GM19035 (cell line): ENCODE results near the gene KIAA1328.
"Not testable (repeated sequence)": the region's sequence is repeated elsewhere in the genome, so short reads cannot be mapped to it uniquely, and the experiment has no call there.

Source experiments
- ATAC-seq: cut with Tn5 transposase; IDR thresholded peaks from one replicate; pipeline ENCODE4 v1.9.1; 2021; ENCODE audit not compliant: unreplicated experiment

The KIAA1328 gene

DNA sequence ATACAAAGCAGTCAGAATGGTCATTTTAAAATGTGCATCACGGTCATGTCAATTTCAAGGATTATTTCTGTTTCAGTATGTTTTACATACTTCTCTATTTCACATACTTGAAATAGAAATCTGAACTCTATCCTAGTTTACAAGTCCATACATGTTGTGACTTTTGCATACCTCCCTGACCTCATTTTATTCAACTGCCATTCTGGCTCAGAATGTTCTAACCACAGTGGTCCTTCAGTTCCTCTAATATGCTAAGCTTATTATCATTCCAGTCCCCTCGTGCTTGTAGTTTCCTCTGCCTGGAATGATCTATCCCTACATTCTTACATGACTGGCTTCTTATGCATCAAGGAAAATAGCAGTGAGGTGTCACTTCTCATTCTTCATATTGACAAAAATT, 295.6 kb downstream of the KIAA1328 start:
- no peak for ATAC-seq

DNA sequence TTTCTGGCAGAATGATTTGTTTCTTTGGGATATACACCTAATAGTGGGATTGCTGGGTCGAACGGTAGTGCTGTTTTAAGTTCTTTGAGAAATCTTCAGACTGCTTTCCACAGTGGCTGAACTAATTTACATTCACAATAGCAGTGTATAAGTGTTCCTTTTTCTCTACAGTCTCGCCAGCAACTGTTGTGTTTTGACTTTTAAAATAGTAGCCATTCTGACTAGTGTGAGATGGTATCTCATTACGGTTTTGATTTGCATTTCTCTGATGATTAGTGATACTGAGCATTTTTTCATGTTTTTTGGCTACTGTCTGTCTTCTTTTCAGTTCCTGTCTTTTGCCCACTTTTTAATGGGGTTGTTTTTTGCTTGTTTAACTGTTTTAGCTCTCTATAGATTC, 306.2 kb downstream of the KIAA1328 start:
- no peak for ATAC-seq

DNA sequence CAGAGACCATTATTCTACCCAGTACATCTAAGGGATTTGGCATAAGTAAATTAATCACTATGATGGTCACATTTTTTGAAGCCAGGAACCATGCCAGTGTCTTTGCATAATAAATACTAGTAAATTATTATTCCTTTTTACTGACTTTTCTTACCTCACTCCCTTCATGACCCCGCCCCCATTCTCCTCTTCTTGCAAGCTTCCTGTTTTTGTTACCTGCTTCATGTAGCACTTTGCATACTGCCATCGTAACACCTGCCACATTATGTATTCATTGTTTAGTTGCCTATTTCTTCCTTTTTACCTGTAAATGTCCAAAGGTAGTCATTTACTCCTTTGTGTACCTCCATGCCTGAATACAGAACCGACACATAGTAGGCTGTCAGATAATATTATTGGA, 309.5 kb downstream of the KIAA1328 start:
- ATAC-seq: no peak

DNA sequence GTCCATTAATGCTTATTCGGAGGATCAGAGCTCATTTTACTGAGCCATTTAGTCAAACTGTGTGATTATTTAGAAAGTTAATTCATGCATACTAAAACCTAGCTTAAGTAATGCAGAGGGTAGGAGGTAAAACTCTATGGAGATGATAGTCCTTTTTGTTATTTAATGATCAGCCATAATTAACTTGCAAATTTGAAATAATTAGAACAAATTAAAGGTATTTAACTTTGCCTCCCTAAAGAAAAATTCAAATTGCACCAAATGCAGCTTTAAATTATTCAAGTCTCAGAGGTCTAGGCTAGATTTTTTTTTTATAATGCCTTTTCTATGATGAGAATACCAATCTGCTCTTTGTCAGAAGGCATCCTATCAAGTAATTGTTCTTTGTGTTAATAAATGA, 310.9 kb downstream of the KIAA1328 start:
- no peak for ATAC-seq

DNA sequence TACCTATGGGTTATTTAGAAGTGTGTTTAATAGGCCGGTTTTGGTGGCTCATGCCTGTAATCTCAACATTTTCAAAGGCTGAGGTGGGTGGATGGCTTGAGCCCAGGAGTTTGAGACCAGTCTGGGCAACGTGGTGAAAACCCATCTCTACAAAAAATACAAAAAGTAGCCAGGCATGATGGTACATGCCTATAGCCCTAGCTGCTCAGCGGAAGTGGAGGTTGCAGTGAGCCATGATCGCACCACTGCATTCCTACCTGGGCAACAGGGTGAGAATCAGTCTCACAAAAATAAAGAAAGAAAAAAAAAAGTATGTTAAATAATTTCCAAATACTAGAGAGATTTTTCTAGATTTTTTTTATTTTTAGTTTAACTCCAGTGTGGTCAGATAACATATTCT, 316.0 kb downstream of the KIAA1328 start:
- no peak for ATAC-seq

GRCh38 chr18:37156330-37156942, 327.5 kb downstream of the KIAA1328 start:
- no peak for ATAC-seq

GRCh38 chr18:37160038-37160820, 331.3 kb downstream of the KIAA1328 start:
- no peak for ATAC-seq

DNA sequence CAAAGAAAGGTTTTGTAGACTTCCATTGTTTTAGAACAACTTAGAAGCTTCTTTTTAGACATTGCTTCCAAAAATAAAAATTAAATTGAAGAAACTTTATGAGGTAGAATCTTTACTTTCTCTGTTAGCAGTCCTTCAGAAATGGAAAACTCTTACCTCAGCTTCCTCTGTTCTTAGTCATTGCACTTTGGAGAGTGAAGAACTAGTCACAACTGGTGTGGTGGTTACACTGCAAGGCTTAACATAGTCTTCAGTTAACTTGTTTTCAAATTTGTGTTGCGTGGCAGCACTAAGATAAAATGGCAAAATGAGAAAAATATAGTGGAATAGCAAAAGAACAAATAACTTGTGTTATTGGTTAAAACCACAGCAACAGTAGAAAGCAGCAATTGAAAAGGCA, 332.6 kb downstream of the KIAA1328 start:
- ATAC-seq: no peak

- ATAC-seq: no peak
Observed at GRCh38 chr18:37162551-37162950, 333.6 kb downstream of the KIAA1328 start.

DNA sequence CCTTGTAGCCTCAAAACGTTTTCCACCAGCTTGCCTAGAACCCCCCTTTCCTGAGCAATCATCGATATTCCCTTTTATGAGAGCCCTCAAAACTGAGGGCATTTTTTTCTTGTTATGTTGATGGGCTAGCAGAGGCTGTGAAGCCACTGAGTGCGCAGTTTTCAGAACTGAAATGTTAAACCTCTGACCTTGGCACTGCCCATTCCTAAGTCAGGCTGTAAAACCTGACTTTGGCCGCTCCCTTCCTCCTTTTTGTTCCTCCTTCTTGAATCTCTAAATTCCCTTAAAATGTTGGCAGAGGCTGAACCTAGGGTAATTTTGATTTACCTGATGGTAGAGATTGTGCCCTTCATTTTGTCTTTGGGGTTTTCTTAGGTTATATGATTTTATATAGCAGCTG, 334.2 kb downstream of the KIAA1328 start:
- no peak for ATAC-seq

GRCh38 chr18:37166491-37166890, 337.6 kb downstream of the KIAA1328 start:
- no peak for ATAC-seq

DNA sequence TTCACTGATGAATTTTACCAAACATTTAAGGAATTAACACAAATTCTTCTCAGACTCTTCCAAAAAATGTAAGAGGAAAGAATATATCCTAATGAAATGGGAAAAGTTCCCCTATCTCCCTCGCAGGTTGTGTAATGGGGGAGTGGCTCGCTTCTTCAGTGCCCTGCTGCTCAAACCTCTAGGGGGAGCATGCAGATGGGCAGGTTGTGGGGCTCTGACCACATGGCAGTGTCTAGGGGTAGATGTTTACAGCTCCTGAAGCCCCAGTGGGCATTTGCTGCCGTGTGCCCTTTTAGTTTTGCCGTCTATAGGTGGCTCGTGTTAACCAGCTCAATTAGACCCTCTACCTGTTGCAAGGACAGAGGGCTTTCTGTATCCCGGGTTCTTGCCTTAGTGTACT, 338.0 kb downstream of the KIAA1328 start:
- not testable (repeated sequence) for ATAC-seq

- no peak for ATAC-seq
Observed at GRCh38 chr18:37170984-37171383, 342.1 kb downstream of the KIAA1328 start.

DNA sequence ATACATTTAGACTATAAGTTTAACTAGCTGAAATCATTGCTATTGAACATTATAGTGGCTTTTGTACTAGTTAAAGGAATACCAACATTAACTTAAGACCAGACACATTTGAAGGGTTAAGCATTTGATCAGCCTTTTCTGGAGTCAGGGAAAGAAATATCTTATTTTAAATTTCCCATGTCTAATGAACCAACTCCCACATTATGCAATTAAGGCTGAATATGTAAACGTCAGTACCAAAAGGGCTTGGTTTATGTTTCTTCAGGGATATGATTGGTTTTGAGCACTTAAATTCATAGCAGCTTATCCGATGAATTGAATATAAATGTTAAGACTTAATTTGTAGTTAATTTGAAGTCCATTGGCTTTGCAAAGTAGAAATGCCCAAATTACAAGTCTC, 344.5 kb downstream of the KIAA1328 start:
- no peak for ATAC-seq

DNA sequence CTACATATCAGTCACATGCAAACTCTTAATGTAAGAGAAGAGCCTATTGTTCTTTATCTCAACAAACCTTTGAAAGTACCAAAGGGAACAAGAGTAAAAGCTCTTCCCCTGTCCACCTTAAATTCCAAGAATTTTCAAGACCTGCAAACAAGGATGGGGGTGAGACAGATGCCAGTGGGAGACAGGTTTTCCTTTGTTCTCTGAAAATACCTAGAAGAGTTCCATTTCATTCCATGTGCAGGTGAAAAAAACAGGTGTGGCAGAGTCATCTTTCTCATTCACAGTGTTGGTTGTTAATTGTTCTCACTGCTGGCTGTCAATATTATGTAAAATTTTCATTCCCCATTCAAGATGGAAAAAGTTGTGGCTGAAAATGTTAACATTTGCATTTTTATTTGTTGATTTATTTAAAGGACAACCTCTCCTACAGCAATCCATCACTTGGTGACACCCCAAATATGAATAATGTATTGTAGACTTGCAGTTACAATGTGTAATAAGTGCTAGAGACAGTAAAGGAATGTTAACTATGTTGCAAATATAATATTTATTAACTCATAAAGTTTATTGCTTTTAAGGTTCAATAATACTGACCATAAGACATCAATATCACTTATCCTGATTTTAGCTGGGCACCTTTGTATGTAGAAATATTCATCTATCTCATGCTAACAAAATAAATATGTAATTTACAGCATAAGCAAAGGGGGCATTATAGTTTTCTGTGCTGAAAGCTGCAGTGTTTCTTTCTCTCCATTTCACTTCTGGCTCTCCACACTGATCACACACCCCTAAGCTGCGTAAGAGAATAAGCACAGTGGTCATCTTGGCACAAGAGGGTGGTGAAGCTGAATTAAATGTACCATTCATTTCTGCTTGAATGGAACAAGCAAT, 347.0 kb downstream of the KIAA1328 start:
- ATAC-seq: no peak

DNA sequence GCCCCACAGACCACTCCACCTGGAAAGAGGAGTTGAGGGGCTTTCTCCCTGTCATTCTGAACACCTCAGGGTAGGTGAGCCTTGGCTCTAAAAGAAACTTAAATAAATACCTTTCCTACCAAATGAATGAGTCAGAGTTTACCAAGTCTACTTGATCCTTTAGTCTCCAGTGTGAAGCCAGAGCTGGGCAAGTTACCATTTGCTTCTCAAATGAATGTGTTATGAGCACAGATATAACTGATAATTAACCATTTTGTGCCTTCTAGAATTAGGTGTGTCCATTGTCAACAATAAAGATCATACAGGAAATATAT, 347.7 kb downstream of the KIAA1328 start:
- ATAC-seq: no peak

DNA sequence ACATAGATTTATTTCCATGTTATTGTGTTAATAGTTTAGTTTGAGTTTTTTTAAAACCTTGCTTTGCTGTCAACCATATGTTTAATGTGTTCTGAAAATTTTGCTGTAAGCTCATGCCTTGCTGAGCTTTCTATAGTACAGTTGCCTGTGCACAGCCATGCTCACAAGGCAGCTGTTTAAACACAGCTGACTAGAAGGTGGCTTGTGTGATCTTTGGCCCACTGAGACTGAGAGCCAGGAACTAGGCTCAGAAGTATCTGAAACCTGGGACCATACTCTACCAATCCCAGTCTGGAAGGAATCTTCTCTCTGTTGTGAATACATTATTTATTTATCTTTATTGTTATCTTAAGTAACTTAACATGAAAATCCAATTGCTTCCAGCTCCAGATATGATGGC, 350.5 kb downstream of the KIAA1328 start:
- no peak for ATAC-seq

DNA sequence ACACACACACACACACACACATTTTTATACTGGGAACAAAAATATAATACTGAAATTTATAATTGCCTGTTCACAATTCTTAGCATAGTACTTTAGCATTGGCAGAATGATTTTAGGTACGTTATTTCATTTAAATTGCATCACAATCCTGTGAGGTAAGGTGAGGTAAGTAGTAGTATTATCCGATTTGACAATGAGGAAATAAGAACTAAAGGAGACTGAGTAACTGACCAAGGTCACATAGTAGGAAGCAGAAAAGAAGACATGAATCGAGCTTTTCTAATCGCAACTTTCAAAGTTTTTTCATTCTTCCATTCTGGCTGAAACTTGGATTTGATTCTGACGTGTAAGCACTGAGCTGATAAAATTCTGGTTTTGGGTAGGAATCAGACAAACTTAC, 351.2 kb downstream of the KIAA1328 start:
- ATAC-seq: no peak

GRCh38 chr18:37182340-37183135, 353.6 kb downstream of the KIAA1328 start:
- no peak for ATAC-seq

DNA sequence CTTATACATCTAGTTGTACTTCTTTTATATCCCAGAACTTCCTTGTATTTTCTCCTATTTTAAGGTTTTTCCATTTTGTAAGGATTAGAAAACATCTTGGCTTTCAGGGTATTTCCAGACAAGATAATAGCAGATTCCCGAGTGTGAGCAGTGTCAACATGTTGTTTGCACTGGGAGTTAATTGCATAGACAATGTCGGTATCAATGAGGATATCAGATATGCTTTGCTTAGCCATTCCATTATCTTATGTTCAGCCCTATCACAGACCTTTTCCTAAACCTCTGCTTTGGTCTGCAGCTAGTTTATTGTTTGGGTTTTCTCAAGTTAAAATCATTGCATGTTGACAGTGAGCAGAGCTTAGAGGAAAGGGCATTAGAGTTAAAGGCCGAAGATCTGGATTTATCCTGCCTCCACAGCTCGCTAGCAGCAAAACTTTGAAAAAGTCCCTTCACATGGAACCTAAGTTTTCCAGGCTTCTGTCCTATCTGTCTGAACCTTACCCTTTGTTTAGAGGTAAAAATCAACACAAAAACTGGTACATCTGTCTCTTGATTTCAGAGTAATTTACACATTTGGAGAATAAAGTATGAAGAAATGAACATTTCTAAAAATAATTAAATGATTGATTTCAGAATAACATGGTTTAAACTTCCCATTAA, 355.4 kb downstream of the KIAA1328 start:
- no peak for ATAC-seq
